ENCODE results near the gene ADAM10. TPM values are rescaled to one million over a fixed set of nuclear protein-coding genes. Genes with fewer than 3 reads are reported as not detected.
A peak's percentile ranks its signal among the peaks of the same experiment; 100 is the strongest.

The ADAM10 gene
- polyA plus RNA-seq, 1 donor: 74.5 TPM

GRCh38 chr15:58549013-58549784 is 200.3 kb downstream of the ADAM10 start:
- DNase-seq: peak; percentile 29

DNA sequence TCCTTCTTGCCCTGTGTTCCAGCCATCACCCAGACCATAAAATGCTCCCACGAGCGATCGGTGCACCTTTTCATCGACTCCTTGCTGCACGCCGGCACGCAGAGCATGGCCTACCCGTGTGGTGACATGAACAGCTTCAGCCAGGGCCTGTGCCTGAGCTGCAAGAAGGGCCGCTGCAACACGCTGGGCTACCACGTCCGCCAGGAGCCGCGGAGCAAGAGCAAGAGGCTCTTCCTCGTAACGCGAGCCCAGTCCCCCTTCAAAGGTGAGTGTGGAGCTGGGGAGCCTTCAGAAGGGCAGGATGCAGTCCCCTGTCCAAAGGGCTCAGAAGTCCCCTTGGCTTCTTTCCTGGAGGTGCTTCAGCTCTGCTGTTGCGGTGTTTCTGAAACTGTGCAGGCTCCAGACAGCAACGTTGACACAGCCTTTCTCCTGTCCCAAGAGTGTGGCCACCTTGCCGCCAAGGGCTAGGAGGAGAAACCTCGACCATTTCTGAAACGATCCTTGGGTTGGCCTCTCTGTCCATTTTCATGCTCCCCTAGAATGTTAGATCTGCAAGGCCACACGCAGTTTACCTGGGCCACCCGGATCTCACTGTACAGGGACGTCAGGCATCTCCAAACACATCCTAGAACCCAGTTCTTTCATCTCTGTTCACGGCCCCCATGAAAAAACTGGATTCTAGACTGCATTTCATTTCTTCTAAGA is 201.0 kb downstream of the ADAM10 start:
- DNase-seq: no peak

- no peak for DNase-seq
Measured at GRCh38 chr15:58547628-58548307, 201.7 kb downstream of the ADAM10 start.

GRCh38 chr15:58546635-58547627 is 202.6 kb downstream of the ADAM10 start:
- DNase-seq: no peak

GRCh38 chr15:58546066-58546591 is 203.4 kb downstream of the ADAM10 start:
- DNase-seq: no peak

GRCh38 chr15:58545307-58546065 is 204.0 kb downstream of the ADAM10 start:
- DNase-seq: no peak

GRCh38 chr15:58544756-58545155 is 204.8 kb downstream of the ADAM10 start:
- no peak for DNase-seq

DNA sequence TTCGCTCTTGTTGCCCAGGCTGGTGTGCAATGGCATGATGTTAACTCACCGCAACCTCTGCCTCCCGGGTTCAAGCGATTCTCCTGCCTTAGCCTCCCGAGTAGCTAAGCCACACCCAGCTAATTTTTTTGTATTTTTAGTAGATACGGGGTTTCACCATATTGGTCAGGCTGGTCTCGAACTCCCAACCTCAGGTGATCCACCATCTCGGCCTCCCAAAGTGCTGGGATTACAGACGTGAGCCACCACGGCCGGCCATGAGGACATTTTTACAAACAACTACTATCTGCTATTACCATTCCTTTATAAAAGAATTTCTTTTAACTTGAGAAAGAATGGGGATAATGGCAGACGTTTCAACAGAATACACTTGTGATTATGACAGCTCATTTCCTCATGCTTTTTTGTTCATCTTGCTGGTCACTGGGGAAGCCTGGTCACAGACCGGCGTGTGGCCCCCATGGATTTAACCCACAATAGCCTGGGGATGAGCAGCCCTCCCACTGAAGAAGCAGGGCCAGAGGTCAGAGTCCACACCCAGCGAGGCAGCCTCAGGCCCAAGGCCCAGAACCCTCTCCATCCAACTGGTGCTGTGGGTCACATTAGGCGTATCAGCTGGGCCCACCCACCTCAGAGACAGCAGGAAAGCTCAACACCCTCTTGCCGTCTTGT is 205.7 kb downstream of the ADAM10 start:
- no peak for DNase-seq

GRCh38 chr15:58541410-58542087 is 208.0 kb downstream of the ADAM10 start:
- no peak for DNase-seq

- no peak for DNase-seq
Measured at GRCh38 chr15:58539548-58539947, 210.0 kb downstream of the ADAM10 start.

DNA sequence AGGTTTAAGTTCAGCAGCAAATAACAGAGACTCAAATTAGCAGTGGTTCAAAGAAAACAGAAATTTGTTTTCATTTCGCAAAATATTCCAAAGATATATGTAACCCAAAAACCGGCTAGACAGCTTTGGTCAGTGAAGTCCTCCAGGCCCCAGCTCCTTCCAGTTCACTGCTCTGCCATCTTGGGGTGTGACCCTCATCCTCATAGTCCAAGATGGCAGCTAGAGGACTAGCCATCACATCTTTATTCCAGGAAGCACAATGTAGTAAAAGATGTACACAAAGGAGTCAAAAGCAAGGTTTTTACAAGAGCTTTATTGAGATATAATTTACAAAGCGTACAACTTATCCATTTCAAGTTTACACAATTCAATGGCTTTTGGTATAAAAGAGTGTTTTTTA is 210.6 kb downstream of the ADAM10 start:
- no peak for DNase-seq

Other genes starting within 250 kb of the ADAM10 start
- 7.7 TPM for gene MINDY2, start 21.6 kb upstream of the ADAM10 start, polyA plus RNA-seq (ENCODE audit: insufficient read length)
- 62.9 TPM for gene SLTM, start 184.0 kb upstream of the ADAM10 start, polyA plus RNA-seq (ENCODE audit: insufficient read length)
- 28.8 TPM for gene RNF111, start 238.0 kb upstream of the ADAM10 start, polyA plus RNA-seq (ENCODE audit: insufficient read length)